RWPE2 (cell line): ENCODE data around the gene FBXL13.
"Not testable (repeated sequence)": the region's sequence is repeated elsewhere in the genome, so short reads cannot be mapped to it uniquely, and the experiment has no call there.

ENCODE experiments used
- ATAC-seq: fragments of 200-7000 bp; cut with Tn5 transposase; 3 replicates; pipeline ENCODE4 v1.9.1; 2021; ENCODE audit warnings: low read depth
- DNase-seq: peaks from one replicate; pipeline ENCODE4 v3.0.0-alpha.2; 2020; ENCODE audit warnings: low spot score
- H3K27ac ChIP-seq: fragments of 450-650 bp; 2 replicates; pipeline ENCODE4 v1.5.1; 2017; ENCODE audit warnings: mild to moderate bottlenecking; ENCODE audit not compliant: poor library complexity, severe bottlenecking
- H3K27me3 ChIP-seq: fragments of 250-450 bp; sonication (Bioruptor Pico); 2 replicates; pipeline ENCODE4 v1.5.1; 2021; ENCODE audit warnings: mild to moderate bottlenecking, moderate library complexity; ENCODE audit not compliant: insufficient read depth, poor library complexity, severe bottlenecking
- H3K36me3 ChIP-seq: fragments of 250-450 bp; sonication (Bioruptor Pico); 2 replicates; pipeline ENCODE4 v1.5.1; 2020; ENCODE audit warnings: low read depth, mild to moderate bottlenecking, moderate library complexity
- H3K4me1 ChIP-seq: fragments of 250-450 bp; sonication (Bioruptor Pico); 2 replicates; pipeline ENCODE4 v1.5.1; 2021; ENCODE audit warnings: mild to moderate bottlenecking, moderate library complexity; ENCODE audit not compliant: insufficient read depth, poor library complexity, severe bottlenecking
- H3K4me3 ChIP-seq: fragments of 250-450 bp; sonication (Bioruptor Pico); 2 replicates; pipeline ENCODE4 v1.5.1; 2021; ENCODE audit warnings: mild to moderate bottlenecking, moderate library complexity; ENCODE audit not compliant: severe bottlenecking
- H3K9me3 ChIP-seq: fragments of 250-450 bp; sonication (Bioruptor Pico); 2 replicates; pipeline ENCODE4 v1.5.1; 2021; ENCODE audit warnings: mild to moderate bottlenecking, moderate library complexity; ENCODE audit not compliant: severe bottlenecking
- CTCF ChIP-seq: fragments of 450-650 bp; IDR thresholded peaks from one replicate; pipeline ENCODE4 v1.5.1; 2017; ENCODE audit warnings: mild to moderate bottlenecking, moderate library complexity; ENCODE audit not compliant: poor library complexity, severe bottlenecking

Gene FBXL13

DNA sequence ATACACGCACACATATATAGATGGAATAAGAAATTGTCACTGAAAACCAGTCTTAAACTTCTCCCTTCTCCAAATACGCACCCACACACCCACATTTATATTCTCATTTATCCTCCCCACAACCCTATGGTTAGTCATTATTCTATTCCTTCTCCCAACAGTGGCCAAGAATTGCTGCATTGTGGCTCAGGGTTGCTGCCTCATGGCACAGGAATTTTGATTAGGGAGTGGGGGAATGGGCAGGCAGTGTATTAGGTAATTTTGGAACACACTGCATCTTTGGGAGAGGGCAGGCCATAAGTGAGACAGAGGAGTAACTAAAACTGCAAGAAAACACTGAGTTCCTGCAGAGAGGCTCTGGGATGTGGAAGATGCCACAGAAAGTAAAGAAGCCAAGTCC lies 38.6 kb upstream of the FBXL13 start:
- TF ChIP-seq CTCF, result no peak
- Histone ChIP-seq H3K36me3 (no peaks in the 10 kb centered on the region), H3K27me3 (no peaks in the 10 kb centered on the region), H3K4me3 (no peak overlapping the region), H3K9me3 (no peaks in the 10 kb centered on the region), H3K27ac (peak overlapping the region; percentile 40), H3K4me1 (peaks cover 4% of the 10 kb centered on the region)
- peak; percentile 59 for DNase-seq
- peak; percentile 100 for ATAC-seq

GRCh38 chr7:103106703-103107070 lies 32.1 kb upstream of the FBXL13 start:
- not testable (repeated sequence) for H3K36me3 ChIP-seq, ATAC-seq, DNase-seq

DNA sequence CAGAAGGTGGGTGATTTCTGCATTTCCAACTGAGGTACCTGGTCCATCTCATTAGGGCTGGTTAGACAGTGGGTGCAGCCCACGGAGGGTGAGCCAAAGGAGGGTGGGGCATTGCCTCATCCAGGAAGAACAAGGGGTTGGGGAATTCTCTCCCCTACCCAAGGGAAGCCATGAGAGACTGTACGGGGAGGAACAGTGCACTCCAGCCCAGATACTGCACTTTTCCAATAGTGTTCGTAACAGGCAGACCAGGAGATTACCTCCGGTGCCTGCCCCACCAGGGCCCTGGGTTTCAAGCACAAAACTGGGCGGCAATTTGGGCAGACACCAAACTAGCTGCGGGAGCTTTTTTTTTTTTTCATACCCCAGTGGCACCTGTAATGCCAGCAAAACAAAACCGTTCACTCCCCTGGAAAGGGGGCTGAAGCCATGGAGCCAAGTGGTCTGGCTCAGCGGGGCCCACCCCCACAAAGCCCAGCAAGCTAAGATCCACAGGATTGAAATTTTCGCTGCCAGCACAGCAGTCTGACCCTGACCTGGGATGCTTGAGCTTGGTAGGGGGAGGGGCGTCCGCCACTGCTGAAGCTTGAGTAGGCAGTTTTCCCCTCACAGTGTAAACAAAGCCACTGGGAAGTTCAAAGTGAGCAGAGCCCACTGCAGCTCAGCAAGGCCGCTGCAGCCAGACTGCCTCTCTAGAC lies 31.6 kb upstream of the FBXL13 start:
- TF ChIP-seq CTCF, result no peak
- Histone ChIP-seq H3K4me1 (no peaks in the 10 kb centered on the region), H3K36me3 (peaks cover 14% of the 10 kb centered on the region), H3K4me3 (no peak overlapping the region), H3K9me3 (no peaks in the 10 kb centered on the region), H3K27me3 (no peaks in the 10 kb centered on the region), H3K27ac (no peak overlapping the region)
- ATAC-seq (no peak), DNase-seq (no peak)

More at GRCh38 chr7:103106703-103107070, 32.1 kb upstream of the FBXL13 start:
- H3K27me3 ChIP-seq, H3K27ac ChIP-seq, H3K4me3 ChIP-seq, H3K9me3 ChIP-seq, H3K4me1 ChIP-seq: not testable (repeated sequence)

- no peak for DNase-seq
- no peak overlapping the region for H3K27ac ChIP-seq
- no peaks in the 10 kb centered on the region for H3K9me3 ChIP-seq
- H3K36me3 ChIP-seq, result peaks cover 42% of the 10 kb centered on the region
- no peak overlapping the region for H3K4me3 ChIP-seq
- H3K4me1 ChIP-seq, result no peaks in the 10 kb centered on the region
- H3K27me3 ChIP-seq, result no peaks in the 10 kb centered on the region
- ATAC-seq, result no peak
- no peak for TF ChIP-seq CTCF
These were observed 26.9 kb upstream of the FBXL13 start for GRCh38 chr7:103101543-103101942.

DNA sequence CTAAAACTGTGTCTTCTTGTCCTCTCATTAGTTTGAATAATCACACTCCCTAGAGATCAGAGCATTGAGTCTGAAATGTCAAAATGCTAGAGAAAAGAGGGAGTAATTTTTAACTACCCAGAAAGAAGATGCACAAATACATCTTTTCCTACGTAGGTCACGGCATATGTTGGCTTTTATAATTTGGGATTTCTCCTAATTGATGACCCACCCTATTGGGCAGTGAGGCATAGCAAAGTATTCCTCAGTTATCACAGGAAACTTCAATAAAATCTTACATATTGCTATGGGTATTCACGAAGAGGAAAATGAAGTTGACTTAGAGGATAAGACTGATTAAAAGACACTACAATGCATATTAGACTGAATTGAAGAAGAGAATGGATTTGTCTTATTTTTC lies 25.8 kb upstream of the FBXL13 start:
- DNase-seq (no peak), ATAC-seq (no peak)
- H3K9me3 ChIP-seq, result no peaks in the 10 kb centered on the region
- no peaks in the 10 kb centered on the region for H3K4me1 ChIP-seq
- no peaks in the 10 kb centered on the region for H3K27me3 ChIP-seq
- H3K36me3 ChIP-seq, result peaks cover 51% of the 10 kb centered on the region
- no peak overlapping the region for H3K4me3 ChIP-seq
- no peak overlapping the region for H3K27ac ChIP-seq
- no peak for TF ChIP-seq CTCF
